Glutamatergic neuron (in vitro differentiated cells): Measurements from ENCODE around the gene FGD4. TPM values are rescaled to one million over a fixed set of nuclear protein-coding genes. Genes with fewer than 3 reads are reported as not detected.

Experiments
- DNase-seq: peaks from one replicate; pipeline ENCODE4 v3.0.0; 2022
- H3K27ac Mint-ChIP-seq: one replicate; pipeline ENCODE4 v1.8.0; 2020; ENCODE audit warnings: mild to moderate bottlenecking, mixed read lengths, inconsistent platforms; ENCODE audit not compliant: unreplicated experiment
- H3K27me3 Mint-ChIP-seq: one replicate; pipeline ENCODE4 v1.8.0; 2020; ENCODE audit warnings: mild to moderate bottlenecking, moderate library complexity, mixed read lengths, inconsistent platforms; ENCODE audit not compliant: unreplicated experiment
- H3K36me3 Mint-ChIP-seq: one replicate; pipeline ENCODE4 v1.8.0; 2020; ENCODE audit warnings: mild to moderate bottlenecking, mixed read lengths, inconsistent platforms; ENCODE audit not compliant: unreplicated experiment
- H3K4me1 Mint-ChIP-seq: one replicate; pipeline ENCODE4 v1.8.0; 2020; ENCODE audit warnings: mild to moderate bottlenecking, low read depth, mixed read lengths, inconsistent platforms; ENCODE audit not compliant: unreplicated experiment
- H3K4me3 Mint-ChIP-seq: one replicate; pipeline ENCODE4 v1.8.0; 2020; ENCODE audit warnings: mild to moderate bottlenecking, mixed read lengths, inconsistent platforms; ENCODE audit not compliant: unreplicated experiment
- H3K9me3 Mint-ChIP-seq: one replicate; pipeline ENCODE4 v1.8.0; 2020; ENCODE audit warnings: mild to moderate bottlenecking, moderate library complexity, mixed read lengths, inconsistent platforms; ENCODE audit not compliant: unreplicated experiment
- CTCF ChIP-seq: fragments of 200-600 bp; sonication (generic); IDR thresholded peaks from one replicate; pipeline ENCODE4 v1.5.0; 2021; ENCODE audit not compliant: partially characterized antibody, unreplicated experiment
- total RNA-seq: library from RNA; stranded (reverse); fragmentation: NEBNext Ultra II Directional; extraction: Animal tissue kit (Norgen Biotek cat#: 25700); gene quantifications from one replicate; pipeline ENCODE4 v1.2.1, GENCODE V29; 2021; ENCODE audit not compliant: unreplicated experiment

The FGD4 gene
- total RNA-seq, 1 donor from 2014 or later, result 105 TPM

- Mint-ChIP-seq H3K27me3 (peaks cover 2% of the 10 kb centered on the region), H3K9me3 (peaks cover 5% of the 10 kb centered on the region), H3K36me3 (peaks cover 5% of the 10 kb centered on the region), H3K27ac (no peak overlapping the region), H3K4me1 (peaks cover 21% of the 10 kb centered on the region), H3K4me3 (no peak overlapping the region)
- TF ChIP-seq CTCF, result no peak
- no peak for DNase-seq
These were observed 291.6 kb downstream of the FGD4 start for GRCh38 chr12:32690927-32691326.

GRCh38 chr12:32692358-32692757 lies 293.0 kb downstream of the FGD4 start:
- peaks cover 6% of the 10 kb centered on the region for H3K9me3 Mint-ChIP-seq
- no peak for DNase-seq
- no peak overlapping the region for H3K4me3 Mint-ChIP-seq
- H3K4me1 Mint-ChIP-seq, result peaks cover 25% of the 10 kb centered on the region
- H3K27me3 Mint-ChIP-seq, result peaks cover 2% of the 10 kb centered on the region
- H3K36me3 Mint-ChIP-seq, result peaks cover 5% of the 10 kb centered on the region
- TF ChIP-seq CTCF, result no peak
- no peak overlapping the region for H3K27ac Mint-ChIP-seq

- TF ChIP-seq CTCF, result no peak
- H3K27ac Mint-ChIP-seq, result no peak overlapping the region
- no peak for DNase-seq
These were observed 293.7 kb downstream of the FGD4 start for GRCh38 chr12:32693036-32693435.

More at GRCh38 chr12:32693036-32693435, 293.7 kb downstream of the FGD4 start:
- H3K4me1 Mint-ChIP-seq, result peaks cover 27% of the 10 kb centered on the region
- H3K27me3 Mint-ChIP-seq, result peaks cover 2% of the 10 kb centered on the region
- no peak overlapping the region for H3K4me3 Mint-ChIP-seq
- H3K9me3 Mint-ChIP-seq, result peaks cover 6% of the 10 kb centered on the region
- peaks cover 5% of the 10 kb centered on the region for H3K36me3 Mint-ChIP-seq
